Stimulated activated naive B cell treated with anti-CD40 and anti-IgM and Interleukin-4, amounts not matched to agents 10 μg/mL and 1 μg/mL and 100 μg/mL, for 72 hours (primary cell): Measurements from ENCODE around the gene CCDC175.
A peak's percentile ranks its signal among the peaks of the same experiment; 100 is the strongest.

Experiments used
- ATAC-seq, 2 donors: fragments of 150-1000 bp; cut with Tn5 transposase; replicated peaks; 2 replicates each; pipeline ENCODE4 v1.10.0; 2021; ENCODE audit warnings: moderate library complexity in 1 of 2
- DNase-seq: peaks from one replicate; pipeline ENCODE4 v3.0.0; 2021
- H3K27ac Mint-ChIP-seq: one replicate; pipeline ENCODE4 v1.8.0; 2022; ENCODE audit warnings: mild to moderate bottlenecking, mixed read lengths
- H3K27me3 Mint-ChIP-seq, 2 donors: one replicate each; pipeline ENCODE4 v1.8.0; 2022; ENCODE audit warnings: mixed read lengths in 2 of 2
- H3K36me3 Mint-ChIP-seq, 2 donors: one replicate each; pipeline ENCODE4 v1.8.0; 2022; ENCODE audit warnings: mixed read lengths in 2 of 2, mild to moderate bottlenecking in 1 of 2
- H3K4me1 Mint-ChIP-seq, 2 donors: one replicate each; pipeline ENCODE4 v1.8.0; 2022; ENCODE audit warnings: mixed read lengths in 2 of 2, mild to moderate bottlenecking in 1 of 2
- H3K4me3 Mint-ChIP-seq, 2 donors: one replicate each; pipeline ENCODE4 v1.8.0; 2022; ENCODE audit warnings: mild to moderate bottlenecking in 2 of 2, mixed read lengths in 2 of 2, moderate library complexity in 1 of 2
- H3K9me3 Mint-ChIP-seq, 2 donors: one replicate each; pipeline ENCODE4 v1.8.0; 2022; ENCODE audit warnings: mixed read lengths in 2 of 2, mild to moderate bottlenecking in 1 of 2

The CCDC175 gene

DNA sequence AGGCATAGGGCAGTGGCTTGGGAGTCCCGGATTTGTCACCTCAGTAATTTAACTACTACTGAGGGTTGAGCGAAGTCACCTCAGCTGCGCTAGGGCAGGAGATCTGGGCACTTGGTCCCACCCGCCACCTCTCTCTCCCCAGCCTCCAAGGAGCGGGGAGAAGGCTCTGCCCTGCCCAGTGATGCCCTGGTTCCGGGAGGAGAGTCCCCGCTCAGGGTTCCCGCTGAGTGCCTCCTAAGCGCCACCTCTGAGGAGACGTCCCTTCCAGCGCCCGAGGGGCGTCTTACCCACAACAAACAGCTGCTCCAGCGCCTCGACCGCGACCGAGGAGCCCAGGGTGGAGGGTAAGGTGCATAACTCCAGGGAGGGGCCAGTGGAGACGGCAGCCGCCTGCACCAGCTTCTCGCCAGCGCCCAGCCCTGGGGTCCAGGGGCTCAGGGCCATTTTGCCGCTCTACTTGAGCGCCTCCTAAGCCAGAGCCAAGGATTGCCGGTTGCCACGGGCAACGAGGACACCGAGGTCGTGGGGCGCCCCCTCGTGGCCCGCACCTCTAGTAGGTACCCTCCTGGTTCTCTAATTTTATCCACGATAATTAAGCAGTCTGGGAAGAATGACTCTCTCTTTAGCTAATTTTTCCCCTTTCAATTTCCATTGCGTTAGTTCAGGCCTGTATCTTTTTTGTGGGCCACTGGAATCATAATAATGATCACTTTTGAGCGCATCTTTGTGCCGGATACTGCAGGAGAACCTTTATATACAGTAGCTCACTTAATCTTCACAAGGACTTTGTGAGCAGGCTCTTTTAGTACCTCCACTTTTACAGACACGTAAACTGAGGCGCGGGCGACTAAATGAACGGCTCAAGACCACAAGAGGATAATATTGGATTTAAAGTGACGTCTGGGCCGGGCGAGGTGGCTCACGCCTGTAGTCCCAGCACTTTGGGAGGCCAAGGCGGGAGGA lies at the start of gene CCDC175:
Gene CCDC175 (minus strand): TSS at position 481 of the 963 bp plus-strand sequence. CDS start 37 bp downstream, at position 444.
- Mint-ChIP-seq H3K27ac (peak within 1 kb of the TSS; percentile 59), H3K4me3 (peak within 1 kb of the TSS; percentile 81 to 90)

DNA sequence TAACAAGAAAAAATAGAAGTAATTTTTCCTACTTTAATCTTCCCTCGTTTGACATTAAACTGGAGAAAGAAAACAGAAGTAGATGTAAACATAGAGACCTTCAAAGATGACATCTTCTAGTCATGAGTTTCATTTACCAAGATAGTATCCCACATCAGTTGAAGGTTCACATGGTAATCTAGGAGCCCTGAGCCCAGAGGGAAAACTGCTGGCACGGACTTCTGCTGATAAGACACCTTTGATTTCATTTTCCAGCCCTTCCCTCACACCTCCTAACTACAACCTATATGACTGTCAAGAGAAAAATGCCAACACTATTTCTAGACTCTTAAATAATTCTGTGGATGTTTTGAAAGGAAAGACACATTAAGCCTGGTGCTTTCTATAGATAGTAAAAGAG lies 46.0 kb upstream of the CCDC175 start:
- Mint-ChIP-seq H3K4me3 (no peak overlapping the region), H3K36me3 (no peaks in the 10 kb centered on the region), H3K4me1 (no peaks in the 10 kb centered on the region), H3K27ac (no peak overlapping the region), H3K27me3 (peaks cover 5 to 8% of the 10 kb centered on the region in 2 donors), H3K9me3 (no peaks in the 10 kb centered on the region)
- ATAC-seq, result no peak
- no peak for DNase-seq

More for the DNA sequence above, at the start of gene CCDC175:
- H3K27me3 Mint-ChIP-seq, result peaks cover 3 to 6% of the 10 kb centered on the region in 2 donors
- DNase-seq (peak; percentile 64), ATAC-seq (peak; percentile 97 to 99)
- H3K9me3 Mint-ChIP-seq, result no peaks in the 10 kb centered on the region
- H3K36me3 Mint-ChIP-seq, result no peaks in the 10 kb centered on the region
- peaks cover 6 to 13% of the 10 kb centered on the region in 2 donors for H3K4me1 Mint-ChIP-seq

DNA sequence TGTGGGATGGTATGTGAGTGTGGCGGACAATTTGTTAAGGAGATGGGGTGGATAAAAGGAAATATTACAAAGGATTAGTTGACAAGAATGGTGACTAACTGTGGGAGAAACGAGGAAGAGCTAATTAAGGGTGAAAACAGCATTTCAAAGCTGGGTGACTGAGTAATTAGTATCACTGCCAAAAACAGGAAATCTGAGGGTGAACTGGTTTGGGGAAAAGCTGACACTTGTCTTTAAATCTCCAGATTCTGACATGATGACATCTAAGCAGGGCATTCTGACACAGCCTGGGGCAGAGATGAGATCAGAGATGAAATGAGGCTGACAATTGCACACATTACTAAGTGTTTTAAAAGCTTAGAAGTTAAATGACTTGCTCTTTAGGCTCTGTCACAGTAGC lies 42.4 kb upstream of the CCDC175 start:
- ATAC-seq, result no peak
- Mint-ChIP-seq H3K4me1 (no peaks in the 10 kb centered on the region), H3K27ac (no peak overlapping the region), H3K4me3 (no peak overlapping the region), H3K36me3 (no peaks in the 10 kb centered on the region), H3K9me3 (no peaks in the 10 kb centered on the region), H3K27me3 (peaks cover 0 to 8% of the 10 kb centered on the region in 2 donors)
- no peak for DNase-seq

DNA sequence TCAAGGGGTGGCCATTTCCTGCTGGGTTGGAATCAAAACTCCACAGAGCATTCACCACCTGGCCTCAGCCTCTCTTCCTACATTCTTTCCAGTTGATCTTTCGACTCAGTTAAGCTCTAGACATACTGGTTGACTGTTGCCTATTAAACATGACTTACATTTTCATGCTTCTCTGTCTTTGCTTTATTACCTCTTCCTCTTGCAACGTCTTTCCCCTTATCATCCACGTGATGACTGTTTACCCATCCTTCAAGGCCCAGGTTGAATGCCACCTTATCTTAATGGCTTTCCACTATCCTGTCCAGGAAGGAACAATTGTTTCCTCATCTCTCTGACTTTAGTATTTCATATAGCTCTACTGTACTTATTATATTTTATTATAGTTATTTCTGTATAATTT lies 24.4 kb upstream of the CCDC175 start:
- Mint-ChIP-seq H3K9me3 (no peaks in the 10 kb centered on the region), H3K36me3 (no peaks in the 10 kb centered on the region), H3K27ac (no peak overlapping the region), H3K4me1 (no peaks in the 10 kb centered on the region), H3K27me3 (peaks cover 10% of the 10 kb centered on the region in 2 donors), H3K4me3 (no peak overlapping the region)
- no peak for ATAC-seq
- no peak for DNase-seq

DNA sequence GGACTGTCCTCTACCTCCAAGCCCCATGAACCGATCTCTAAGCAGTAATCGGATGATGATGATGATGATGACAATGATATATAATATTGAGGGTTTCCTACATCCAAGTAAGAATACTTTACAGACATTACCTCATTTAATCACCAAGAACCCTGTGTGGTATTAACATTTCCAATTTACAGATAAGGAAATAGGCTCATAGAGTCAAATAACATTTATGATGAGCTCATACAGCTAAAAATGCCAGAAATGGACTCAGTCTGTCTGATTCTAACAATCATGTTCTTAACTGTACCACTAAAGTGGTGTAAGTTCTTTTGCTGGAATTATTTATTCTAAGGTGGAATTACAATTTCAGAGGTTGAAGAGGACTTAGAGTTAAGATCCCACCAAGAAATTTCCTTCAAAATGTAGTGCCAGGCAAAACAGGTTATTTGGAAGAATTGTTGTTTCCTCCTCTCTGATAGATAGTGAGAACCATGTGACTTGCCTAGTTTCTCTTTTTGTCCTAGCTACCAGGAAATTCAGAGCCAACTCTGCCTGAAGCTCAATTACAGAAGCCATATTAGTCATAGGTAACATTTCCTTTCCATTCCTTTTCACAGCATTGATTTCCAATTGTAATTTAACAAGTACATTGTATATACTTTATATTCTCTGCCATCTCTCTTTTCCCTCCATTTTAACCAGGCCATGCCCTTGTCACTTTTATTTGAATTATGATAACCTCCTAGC lies 23.8 kb upstream of the CCDC175 start:
- Mint-ChIP-seq H3K27me3 (peaks cover 10% of the 10 kb centered on the region in 2 donors), H3K4me3 (no peak overlapping the region), H3K36me3 (no peaks in the 10 kb centered on the region), H3K27ac (no peak overlapping the region), H3K4me1 (no peaks in the 10 kb centered on the region), H3K9me3 (no peaks in the 10 kb centered on the region)
- ATAC-seq (no peak), DNase-seq (no peak)

DNA sequence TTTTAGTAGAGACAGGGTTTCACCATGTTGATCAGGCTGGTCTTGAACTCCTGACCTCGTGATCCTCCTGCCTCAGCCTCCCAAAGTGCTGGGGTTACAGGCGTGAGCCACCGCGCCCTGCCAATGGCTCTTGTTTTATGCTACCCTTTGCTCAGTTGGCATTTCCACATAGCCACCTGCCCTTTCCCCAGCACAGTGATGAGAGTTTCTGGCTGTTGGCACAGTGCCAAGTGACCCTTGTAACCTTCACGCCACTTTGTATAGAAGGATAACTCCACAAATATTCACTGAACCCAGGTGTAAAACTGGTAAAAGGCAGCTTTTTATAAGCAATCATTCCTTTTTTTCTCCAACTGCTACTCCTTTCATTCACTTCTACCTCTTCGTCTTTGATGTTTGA lies 18.5 kb upstream of the CCDC175 start:
- Mint-ChIP-seq H3K4me3 (no peak overlapping the region), H3K36me3 (no peaks in the 10 kb centered on the region), H3K9me3 (peaks cover 3 to 8% of the 10 kb centered on the region in 2 donors), H3K27ac (no peak overlapping the region), H3K27me3 (peaks cover 15 to 19% of the 10 kb centered on the region in 2 donors), H3K4me1 (no peaks in the 10 kb centered on the region)
- no peak for DNase-seq
- ATAC-seq, result no peak

DNA sequence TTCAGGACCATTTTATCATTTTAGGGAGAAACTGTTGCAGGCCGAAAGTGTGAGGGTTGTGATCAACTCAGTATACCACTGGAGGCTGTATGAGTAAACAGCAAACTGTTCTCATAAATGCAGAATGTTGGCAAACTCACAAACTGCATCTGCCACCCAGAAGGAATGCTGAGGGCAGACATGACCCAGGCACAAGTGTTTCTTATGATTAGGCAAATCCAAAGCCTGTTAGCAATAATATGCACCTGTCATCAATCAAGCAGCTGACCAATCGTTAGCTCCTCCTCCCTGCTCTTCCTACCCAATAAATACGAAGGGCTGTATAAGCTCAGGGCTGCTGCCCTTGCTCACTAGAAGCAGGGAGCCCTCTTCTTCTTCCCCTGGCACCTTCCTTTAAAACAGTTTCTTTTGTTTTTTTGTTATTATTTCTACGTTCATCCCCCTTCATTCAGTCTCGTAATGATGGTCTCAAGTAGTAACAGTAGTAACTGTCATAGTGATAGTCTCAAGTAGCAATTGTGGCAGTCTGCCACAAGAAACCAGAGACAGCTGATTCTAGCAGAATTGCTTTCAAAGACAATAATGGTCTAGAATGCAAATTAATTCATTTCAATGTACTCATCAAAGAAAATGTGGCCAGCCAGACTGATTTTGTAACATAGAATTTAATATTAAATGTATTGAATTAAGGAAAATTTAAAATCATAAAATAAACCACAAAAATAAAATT lies 15.2 kb upstream of the CCDC175 start:
- Mint-ChIP-seq H3K4me3 (no peak overlapping the region), H3K27ac (no peak overlapping the region), H3K27me3 (peaks cover 5 to 9% of the 10 kb centered on the region in 2 donors), H3K9me3 (peaks cover 3 to 8% of the 10 kb centered on the region in 2 donors), H3K4me1 (no peaks in the 10 kb centered on the region), H3K36me3 (no peaks in the 10 kb centered on the region)
- ATAC-seq, result no peak
- DNase-seq, result no peak

DNA sequence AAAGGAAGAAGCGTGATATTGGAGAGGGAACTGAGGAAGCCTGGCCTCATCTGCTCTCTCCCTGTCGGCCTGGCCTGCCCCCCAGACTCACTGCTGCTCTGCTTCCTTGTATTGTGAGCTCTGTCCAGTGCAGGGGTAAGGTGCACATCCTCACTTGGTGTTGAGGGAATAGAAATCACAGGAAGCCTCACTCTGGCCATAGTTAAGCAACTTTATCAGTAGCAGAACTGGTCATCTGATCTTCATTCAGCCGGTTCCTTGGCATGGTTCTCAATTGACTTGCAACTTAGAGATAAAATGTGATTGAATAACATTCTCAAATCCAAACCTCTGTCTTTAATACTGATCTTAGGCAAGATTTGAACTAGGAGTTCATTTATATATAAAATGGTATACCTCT lies 11.5 kb upstream of the CCDC175 start:
- Mint-ChIP-seq H3K36me3 (no peaks in the 10 kb centered on the region), H3K27me3 (no peaks in the 10 kb centered on the region), H3K4me1 (peaks cover 5 to 13% of the 10 kb centered on the region in 2 donors), H3K4me3 (no peak overlapping the region), H3K27ac (no peak overlapping the region), H3K9me3 (peaks cover 3 to 8% of the 10 kb centered on the region in 2 donors)
- DNase-seq (no peak), ATAC-seq (no peak)

DNA sequence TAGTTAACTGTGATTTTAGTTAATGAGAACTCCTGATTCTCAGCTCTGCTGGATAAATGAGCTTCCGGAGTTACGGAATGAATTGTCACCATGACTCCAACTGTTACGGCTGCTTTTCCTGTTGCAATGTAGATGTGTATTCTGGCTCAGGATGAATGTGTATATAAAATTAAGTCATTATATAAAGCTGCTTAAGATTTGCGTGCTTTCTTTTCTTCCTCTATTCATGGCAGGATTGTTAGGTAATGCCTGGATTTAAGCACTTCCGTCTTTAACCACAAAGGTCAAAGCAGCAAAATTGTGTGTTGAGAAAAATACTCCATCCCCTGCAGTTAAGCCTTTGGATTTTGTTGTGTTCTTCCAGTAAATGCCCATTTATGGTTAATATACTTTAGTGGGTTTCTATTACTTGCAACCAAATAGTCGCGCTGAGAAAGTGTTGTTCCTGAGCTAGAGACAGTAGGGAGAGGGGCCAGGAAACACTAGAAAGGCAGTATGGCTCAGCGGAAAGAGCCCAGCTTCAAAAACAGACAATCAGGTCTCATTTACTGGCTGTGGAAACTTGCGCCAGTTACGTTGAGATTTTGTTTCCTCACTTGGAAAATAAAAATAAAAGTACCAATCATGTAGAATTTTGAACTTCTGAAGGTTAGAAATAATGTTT lies 9.4 kb upstream of the CCDC175 start:
- ATAC-seq (no peak), DNase-seq (no peak)
- no peaks in the 10 kb centered on the region for H3K27me3 Mint-ChIP-seq
- peak overlapping the region; percentile 15 for H3K27ac Mint-ChIP-seq
- peaks cover 5 to 18% of the 10 kb centered on the region in 2 donors for H3K4me1 Mint-ChIP-seq
- H3K4me3 Mint-ChIP-seq, result peak overlapping the region; percentile 71 to 79
- H3K9me3 Mint-ChIP-seq, result peaks cover 0 to 2% of the 10 kb centered on the region in 2 donors
- H3K36me3 Mint-ChIP-seq, result no peaks in the 10 kb centered on the region

DNA sequence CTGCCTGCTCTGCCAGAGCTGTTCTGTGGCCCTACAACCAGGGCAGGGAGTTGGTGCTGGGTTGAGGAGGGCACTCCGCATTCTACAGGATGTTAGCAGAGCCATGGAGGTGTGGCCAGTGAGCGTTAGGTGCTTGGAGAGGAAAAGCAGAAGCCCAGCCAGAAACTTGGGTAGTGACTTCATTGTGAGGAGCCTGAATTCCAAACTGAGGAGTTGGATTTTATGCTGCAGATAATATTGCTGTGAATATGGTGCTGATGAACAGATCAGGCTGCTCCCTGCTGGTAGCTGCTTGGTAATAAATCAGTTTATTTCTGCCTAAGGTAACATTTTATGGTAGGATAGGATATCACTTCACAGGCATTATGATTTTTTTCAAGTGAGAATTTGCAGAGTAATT lies 7.1 kb upstream of the CCDC175 start:
- ATAC-seq (no peak), DNase-seq (no peak)
- H3K4me1 Mint-ChIP-seq, result peaks cover 5 to 18% of the 10 kb centered on the region in 2 donors
- no peaks in the 10 kb centered on the region for H3K36me3 Mint-ChIP-seq
- no peaks in the 10 kb centered on the region for H3K27me3 Mint-ChIP-seq
- H3K4me3 Mint-ChIP-seq, result no peak overlapping the region
- no peak overlapping the region for H3K27ac Mint-ChIP-seq
- H3K9me3 Mint-ChIP-seq, result peaks cover 0 to 2% of the 10 kb centered on the region in 2 donors

DNA sequence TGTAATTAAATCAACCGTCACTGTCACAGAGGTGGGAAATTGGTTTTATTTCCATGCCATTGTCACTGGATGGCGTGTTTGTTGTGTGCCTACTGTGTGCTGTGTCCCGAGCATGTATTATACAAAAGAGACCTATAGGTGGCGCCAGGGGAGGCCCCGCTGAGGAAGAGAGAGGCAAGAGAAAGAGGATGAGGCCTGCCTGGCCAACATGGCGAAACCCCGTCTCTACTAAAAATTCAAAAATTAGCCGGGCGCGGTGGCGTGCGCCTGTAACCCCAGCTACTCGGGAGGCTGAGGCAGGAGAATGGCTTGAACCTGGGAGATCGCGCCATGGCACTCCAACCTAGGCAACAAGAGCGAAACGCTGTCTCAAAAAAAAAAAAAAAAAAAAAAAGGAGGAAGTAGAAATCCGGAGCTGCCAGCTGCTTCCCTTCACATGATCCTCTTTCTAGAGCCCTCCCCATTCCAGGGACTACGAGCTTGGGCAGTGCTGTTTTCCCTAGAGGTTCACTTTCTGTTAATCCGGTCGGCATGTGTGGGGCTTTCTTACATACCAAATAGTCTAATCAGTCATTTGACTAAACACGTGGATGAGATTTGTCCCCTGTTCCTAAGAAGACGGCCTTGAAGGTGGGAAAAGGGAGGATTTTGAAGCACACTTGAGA lies 6.4 kb upstream of the CCDC175 start:
- Mint-ChIP-seq H3K36me3 (no peaks in the 10 kb centered on the region), H3K27me3 (peaks cover 0 to 3% of the 10 kb centered on the region in 2 donors), H3K9me3 (peaks cover 0 to 2% of the 10 kb centered on the region in 2 donors), H3K4me1 (peaks cover 5 to 18% of the 10 kb centered on the region in 2 donors), H3K27ac (no peak overlapping the region), H3K4me3 (peak overlapping the region in 1 of 2 donors; percentile 70)
- ATAC-seq, result no peak
- no peak for DNase-seq

DNA sequence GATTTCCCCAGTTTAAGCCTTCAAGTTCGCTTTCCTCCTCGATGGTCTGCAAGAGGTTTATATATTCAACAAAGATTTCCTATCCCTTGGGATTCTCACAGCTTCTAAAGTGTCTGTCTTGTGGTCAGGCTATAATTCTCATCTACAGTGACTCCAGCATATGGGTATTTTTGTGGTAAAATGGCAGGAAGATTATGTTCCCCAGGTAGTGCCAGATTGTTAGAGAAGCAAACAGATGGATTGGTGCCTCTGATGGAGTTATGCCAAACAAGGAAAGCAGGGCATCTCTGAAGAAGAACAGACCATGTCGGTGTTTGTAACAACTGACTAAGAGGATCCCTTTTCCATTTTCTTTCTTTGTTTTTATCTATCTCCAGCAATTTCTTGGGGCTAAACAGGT lies 5.5 kb upstream of the CCDC175 start:
- peaks cover 0 to 3% of the 10 kb centered on the region in 2 donors for H3K27me3 Mint-ChIP-seq
- no peak for ATAC-seq

DNA sequence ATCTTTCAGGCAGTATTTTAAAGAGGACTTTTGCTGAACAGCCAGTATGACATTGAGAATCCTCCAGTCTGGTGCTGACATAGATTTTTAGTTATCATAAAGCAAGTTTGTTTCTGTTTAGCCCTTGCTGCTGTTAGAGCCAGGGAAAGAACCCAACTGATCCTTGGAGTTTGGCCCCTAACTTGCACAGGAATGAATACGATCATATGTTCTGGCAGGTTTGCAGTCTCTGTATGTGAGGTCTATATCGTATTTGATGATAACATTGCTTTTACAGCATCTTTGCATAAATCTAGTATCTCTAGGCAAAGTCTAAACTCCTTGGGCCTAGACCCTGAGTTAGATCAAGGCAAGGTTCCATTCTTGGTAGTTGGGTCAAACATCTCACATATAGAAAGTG lies 4.3 kb upstream of the CCDC175 start:
- Mint-ChIP-seq H3K27me3 (peaks cover 3 to 6% of the 10 kb centered on the region in 2 donors), H3K27ac (no peak overlapping the region), H3K4me3 (no peak overlapping the region)

More for the DNA sequence above, 5.5 kb upstream of the CCDC175 start:
- Mint-ChIP-seq H3K4me3 (no peak overlapping the region), H3K4me1 (peaks cover 5 to 18% of the 10 kb centered on the region in 2 donors), H3K9me3 (peaks cover 0 to 2% of the 10 kb centered on the region in 2 donors), H3K27ac (no peak overlapping the region), H3K36me3 (no peaks in the 10 kb centered on the region)
- no peak for DNase-seq

More for the DNA sequence above, 4.3 kb upstream of the CCDC175 start:
- H3K4me1 Mint-ChIP-seq, result peaks cover 8 to 25% of the 10 kb centered on the region in 2 donors
- H3K9me3 Mint-ChIP-seq, result peaks cover 0 to 2% of the 10 kb centered on the region in 2 donors
- DNase-seq, result no peak
- no peaks in the 10 kb centered on the region for H3K36me3 Mint-ChIP-seq
- ATAC-seq, result no peak
